Karpas-422 (cell line): ENCODE results near the gene PLXND1. TPM values are rescaled to one million over a fixed set of nuclear protein-coding genes. Genes with fewer than 3 reads are reported as not detected.

Source experiments
- DNase-seq: peaks from one replicate; pipeline ENCODE4 v3.0.0-alpha.2; 2015
- H2AFZ ChIP-seq: fragments of 200-600 bp; sonication (generic); 2 replicates; pipeline ENCODE4 v1.6.1; 2014; ENCODE audit warnings: antibody characterized with exemption, low read length, mixed read lengths
- H3K27ac ChIP-seq: fragments of 200-600 bp; sonication (generic); 2 replicates; pipeline ENCODE4 v1.5.1; 2014; ENCODE audit warnings: mild to moderate bottlenecking, low read length, moderate library complexity
- H3K27me3 ChIP-seq: fragments of 200-600 bp; sonication (generic); 2 replicates; pipeline ENCODE4 v1.6.1; 2014; ENCODE audit warnings: low read length, mixed read lengths
- H3K36me3 ChIP-seq: fragments of 200-600 bp; sonication (generic); 2 replicates; pipeline ENCODE4 v1.6.1; 2014; ENCODE audit warnings: low read length, mixed read lengths; ENCODE audit not compliant: insufficient read depth
- H3K4me1 ChIP-seq: fragments of 200-600 bp; sonication (generic); 2 replicates; pipeline ENCODE4 v1.6.1; 2014; ENCODE audit warnings: mild to moderate bottlenecking, low read length, mixed read lengths
- H3K4me2 ChIP-seq: fragments of 200-600 bp; sonication (generic); 2 replicates; pipeline ENCODE4 v1.6.1; 2014; ENCODE audit warnings: low read length, low read depth, mild to moderate bottlenecking; ENCODE audit not compliant: poor library complexity, severe bottlenecking
- H3K4me3 ChIP-seq: fragments of 200-600 bp; sonication (generic); 2 replicates; pipeline ENCODE4 v1.5.1; 2014; ENCODE audit warnings: mild to moderate bottlenecking, antibody characterized with exemption, low read length, mixed read lengths
- H3K79me2 ChIP-seq: fragments of 200-600 bp; sonication (generic); 2 replicates; pipeline ENCODE4 v1.6.1; 2014; ENCODE audit warnings: mild to moderate bottlenecking, low read length, mixed read lengths
- H3K9ac ChIP-seq: fragments of 200-600 bp; sonication (generic); 2 replicates; pipeline ENCODE4 v1.6.0; 2014; ENCODE audit warnings: low read length
- H3K9me2 ChIP-seq: fragments of 200-600 bp; sonication (generic), shearing (Covaris generic); replicated peaks from 2 replicates; pipeline ENCODE4 v1.6.0; 2014; ENCODE audit warnings: mild to moderate bottlenecking, low read length, moderate library complexity; ENCODE audit not compliant: insufficient read depth
- H3K9me3 ChIP-seq: fragments of 300-700, 200-600 bp; sonication (generic); 2 replicates; pipeline ENCODE4 v1.6.1; 2014; ENCODE audit warnings: low read length, mixed read lengths
- H4K20me1 ChIP-seq: fragments of 200-600 bp; sonication (generic); 2 replicates; pipeline ENCODE4 v1.6.1; 2014; ENCODE audit warnings: mild to moderate bottlenecking, antibody characterized with exemption, low read length, low read depth; ENCODE audit not compliant: insufficient read depth
- total RNA-seq: library from RNA; depleted of rRNA; stranded (reverse); fragments of >200 nt; shearing (Covaris generic); gene quantifications from 2 replicates; pipeline ENCODE4 v1.2.3, GENCODE V29; 2014; ENCODE audit warnings: low replicate concordance

Gene PLXND1
- total RNA-seq, 1 experiment from 2014 or later, result 0.52 TPM

DNA sequence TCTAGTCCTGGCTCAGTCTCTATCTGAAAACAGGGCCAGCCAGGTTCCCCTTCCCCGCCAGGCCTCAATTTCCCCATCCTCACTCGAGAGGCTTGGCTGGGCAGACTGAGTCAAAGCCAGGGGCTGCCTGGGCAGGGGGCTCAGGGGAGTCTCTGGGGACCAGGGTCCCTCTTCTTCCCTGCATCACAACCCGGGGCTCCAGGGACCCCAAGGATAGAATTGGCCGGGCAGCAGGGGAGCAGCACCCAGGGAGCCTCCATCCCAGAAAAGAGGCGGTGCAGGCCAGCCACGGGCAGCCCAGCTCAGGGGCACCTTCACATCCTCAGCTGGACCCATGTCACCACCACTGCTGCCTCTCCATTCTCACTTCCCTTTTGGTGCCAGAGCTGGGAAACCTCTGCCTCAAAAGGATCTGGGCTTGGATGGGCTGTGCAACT, 13.3 kb upstream of the PLXND1 start:
- no peak for DNase-seq
- H3K4me3 ChIP-seq, result no peak overlapping the region
- H3K79me2 ChIP-seq, result no peaks in the 10 kb centered on the region
- no peak overlapping the region for H2AFZ ChIP-seq
- no peaks in the 10 kb centered on the region for H4K20me1 ChIP-seq
- H3K4me1 ChIP-seq, result peaks cover 3% of the 10 kb centered on the region
- H3K4me2 ChIP-seq, result no peak overlapping the region
- no peaks in the 10 kb centered on the region for H3K9me3 ChIP-seq
- H3K9ac ChIP-seq, result no peak overlapping the region
- H3K27ac ChIP-seq, result no peak overlapping the region
- no peaks in the 10 kb centered on the region for H3K9me2 ChIP-seq
- no peaks in the 10 kb centered on the region for H3K27me3 ChIP-seq
- no peaks in the 10 kb centered on the region for H3K36me3 ChIP-seq

GRCh38 chr3:129618901-129619671, 12.6 kb upstream of the PLXND1 start:
- no peak for DNase-seq
- Histone ChIP-seq H4K20me1 (no peaks in the 10 kb centered on the region), H3K79me2 (no peaks in the 10 kb centered on the region), H3K9me2 (no peaks in the 10 kb centered on the region), H3K9ac (no peak overlapping the region), H3K4me2 (peak overlapping the region; percentile 5), H3K4me3 (no peak overlapping the region), H3K4me1 (peaks cover 3% of the 10 kb centered on the region), H3K27me3 (no peaks in the 10 kb centered on the region), H3K9me3 (no peaks in the 10 kb centered on the region), H3K27ac (no peak overlapping the region), H2AFZ (no peak overlapping the region), H3K36me3 (no peaks in the 10 kb centered on the region)

GRCh38 chr3:129618186-129618820, 11.8 kb upstream of the PLXND1 start:
- no peaks in the 10 kb centered on the region for H3K9me3 ChIP-seq
- no peak overlapping the region for H3K27ac ChIP-seq
- no peaks in the 10 kb centered on the region for H4K20me1 ChIP-seq
- H3K9ac ChIP-seq, result no peak overlapping the region
- H3K4me3 ChIP-seq, result no peak overlapping the region
- H3K27me3 ChIP-seq, result no peaks in the 10 kb centered on the region
- no peaks in the 10 kb centered on the region for H3K9me2 ChIP-seq
- no peaks in the 10 kb centered on the region for H3K36me3 ChIP-seq
- H2AFZ ChIP-seq, result no peak overlapping the region
- DNase-seq, result no peak
- H3K79me2 ChIP-seq, result no peaks in the 10 kb centered on the region
- peaks cover 3% of the 10 kb centered on the region for H3K4me1 ChIP-seq
- peak overlapping the region; percentile 5 for H3K4me2 ChIP-seq

DNA sequence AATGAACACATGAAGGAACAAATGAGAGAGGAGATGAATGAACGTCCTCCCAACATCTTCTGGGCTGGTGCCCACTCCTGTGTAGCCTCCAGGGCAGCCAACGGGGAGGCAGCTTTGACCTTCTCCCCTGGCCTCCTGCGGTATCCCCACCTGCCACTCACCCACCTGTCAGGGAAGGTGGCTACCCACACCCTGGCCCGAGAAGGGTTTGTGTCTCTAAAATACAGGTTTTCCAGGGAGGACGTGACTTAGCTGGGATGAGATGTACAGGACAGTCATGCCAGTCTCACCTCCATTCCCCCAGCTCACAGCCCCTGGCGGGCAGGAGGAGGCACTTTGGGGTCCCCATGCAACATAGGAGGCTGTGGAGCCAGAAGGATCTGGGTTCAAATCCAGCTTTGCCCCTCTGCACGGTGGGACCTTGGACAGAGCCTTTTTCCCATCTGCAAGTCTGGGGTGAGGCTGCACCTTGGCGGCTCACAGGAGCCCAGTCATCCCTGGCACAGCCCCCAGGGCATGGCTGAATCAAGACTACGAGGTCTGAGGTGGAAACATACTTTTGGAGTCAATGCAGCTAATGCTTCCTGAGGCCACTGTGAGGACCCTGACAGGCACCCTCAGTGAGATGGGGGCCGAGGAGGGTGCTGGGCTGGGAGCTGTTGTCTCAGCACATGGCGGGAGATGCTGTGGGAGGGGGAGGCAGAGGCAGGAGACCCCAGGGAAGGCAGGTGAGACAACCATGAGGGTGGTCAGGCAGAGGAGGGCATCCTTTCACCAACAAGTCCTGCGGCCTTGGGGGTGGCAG, 11.1 kb upstream of the PLXND1 start:
- Histone ChIP-seq H3K9me3 (no peaks in the 10 kb centered on the region), H3K4me3 (no peak overlapping the region), H3K36me3 (no peaks in the 10 kb centered on the region), H3K4me2 (no peak overlapping the region), H3K27ac (no peak overlapping the region), H2AFZ (no peak overlapping the region), H3K9me2 (no peaks in the 10 kb centered on the region), H3K79me2 (no peaks in the 10 kb centered on the region), H4K20me1 (no peaks in the 10 kb centered on the region), H3K27me3 (no peaks in the 10 kb centered on the region), H3K4me1 (peaks cover 3% of the 10 kb centered on the region), H3K9ac (no peak overlapping the region)
- no peak for DNase-seq

DNA sequence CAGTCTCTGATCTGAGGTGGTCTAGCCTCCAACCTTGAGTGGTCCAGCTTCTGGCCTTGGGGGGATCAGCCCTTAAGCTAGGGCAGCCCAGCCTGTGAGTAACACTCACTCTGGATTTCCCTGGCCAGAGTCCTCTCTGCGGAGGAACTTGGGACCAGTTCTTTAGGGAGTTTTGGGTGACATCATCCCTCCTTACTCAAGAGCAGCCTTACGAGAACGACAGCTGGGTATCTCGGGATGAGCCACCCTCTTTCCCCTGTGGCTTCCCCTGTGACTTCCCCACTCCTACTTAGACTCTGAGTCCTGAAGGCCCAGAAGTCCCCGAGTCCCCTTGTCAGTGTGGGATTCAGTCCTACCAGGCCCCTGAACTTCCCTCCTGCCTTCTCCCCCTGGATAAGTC, 10.2 kb upstream of the PLXND1 start:
- Histone ChIP-seq H3K9me3 (no peaks in the 10 kb centered on the region), H4K20me1 (no peaks in the 10 kb centered on the region), H3K4me1 (peaks cover 3% of the 10 kb centered on the region), H3K36me3 (no peaks in the 10 kb centered on the region), H3K4me2 (no peak overlapping the region), H3K4me3 (no peak overlapping the region), H3K79me2 (no peaks in the 10 kb centered on the region), H3K9ac (no peak overlapping the region), H3K27me3 (no peaks in the 10 kb centered on the region), H2AFZ (no peak overlapping the region), H3K27ac (no peak overlapping the region), H3K9me2 (no peaks in the 10 kb centered on the region)
- DNase-seq, result no peak

GRCh38 chr3:129616291-129616690, 9.8 kb upstream of the PLXND1 start:
- Histone ChIP-seq H3K27me3 (no peaks in the 10 kb centered on the region), H2AFZ (no peak overlapping the region), H3K27ac (no peak overlapping the region), H3K36me3 (no peaks in the 10 kb centered on the region), H3K79me2 (no peaks in the 10 kb centered on the region), H3K4me3 (no peak overlapping the region), H3K4me1 (peaks cover 3% of the 10 kb centered on the region), H4K20me1 (no peaks in the 10 kb centered on the region), H3K9ac (no peak overlapping the region), H3K9me3 (no peaks in the 10 kb centered on the region), H3K4me2 (no peak overlapping the region), H3K9me2 (no peaks in the 10 kb centered on the region)
- no peak for DNase-seq

GRCh38 chr3:129615751-129616281, 9.3 kb upstream of the PLXND1 start:
- H3K9me2 ChIP-seq, result no peaks in the 10 kb centered on the region
- no peak overlapping the region for H3K4me2 ChIP-seq
- no peak overlapping the region for H3K9ac ChIP-seq
- no peak overlapping the region for H3K4me3 ChIP-seq
- no peaks in the 10 kb centered on the region for H4K20me1 ChIP-seq
- no peaks in the 10 kb centered on the region for H3K79me2 ChIP-seq
- no peaks in the 10 kb centered on the region for H3K36me3 ChIP-seq
- H3K9me3 ChIP-seq, result no peaks in the 10 kb centered on the region
- no peaks in the 10 kb centered on the region for H3K27me3 ChIP-seq
- no peak overlapping the region for H3K27ac ChIP-seq
- no peak for DNase-seq
- no peak overlapping the region for H2AFZ ChIP-seq
- H3K4me1 ChIP-seq, result peaks cover 3% of the 10 kb centered on the region

DNA sequence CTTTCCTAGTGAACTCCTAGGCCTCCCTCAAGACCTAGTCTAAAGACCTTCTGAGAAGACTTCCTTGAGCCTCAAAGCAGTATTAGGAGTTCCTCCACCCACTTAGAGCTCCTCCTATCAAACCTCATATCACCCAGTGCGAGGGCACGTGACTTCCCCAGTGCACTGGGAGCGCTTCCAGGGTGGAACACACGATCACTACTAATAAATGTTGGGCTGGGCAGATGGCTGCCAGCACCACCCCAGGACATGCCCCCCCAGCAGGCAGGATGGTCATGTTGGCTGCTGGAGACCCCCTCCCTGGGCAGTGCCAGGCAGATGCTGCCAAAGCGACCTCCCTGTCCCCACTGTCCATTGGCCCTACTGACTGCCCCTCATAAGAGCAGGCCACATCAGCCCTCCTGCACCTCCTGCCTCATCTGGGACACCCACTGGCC, 8.5 kb upstream of the PLXND1 start:
- Histone ChIP-seq H3K9ac (no peak overlapping the region), H3K4me2 (no peak overlapping the region), H3K79me2 (no peaks in the 10 kb centered on the region), H3K9me3 (no peaks in the 10 kb centered on the region), H4K20me1 (no peaks in the 10 kb centered on the region), H3K27me3 (no peaks in the 10 kb centered on the region), H3K9me2 (no peaks in the 10 kb centered on the region), H2AFZ (no peak overlapping the region), H3K27ac (no peak overlapping the region), H3K36me3 (no peaks in the 10 kb centered on the region), H3K4me3 (no peak overlapping the region), H3K4me1 (peaks cover 3% of the 10 kb centered on the region)
- DNase-seq, result no peak
